BE2C (cell line): ENCODE measurements around the gene GPR107.

Experiments used
- DNase-seq: peaks from one replicate; pipeline ENCODE4 v3.0.0-alpha.2; 2020
- H3K27me3 ChIP-seq: fragments of 250-450 bp; sonication (Bioruptor Pico); 2 replicates; pipeline ENCODE4 v1.5.1; 2020; ENCODE audit warnings: mild to moderate bottlenecking
- H3K36me3 ChIP-seq: fragments of 250-450 bp; sonication (Bioruptor Pico); 2 replicates; pipeline ENCODE4 v1.5.1; 2020; ENCODE audit warnings: mild to moderate bottlenecking
- H3K4me1 ChIP-seq: fragments of 250-450 bp; sonication (Bioruptor Pico); 2 replicates; pipeline ENCODE4 v1.5.1; 2020
- H3K4me3 ChIP-seq: 2 replicates; pipeline ENCODE4 v1.5.1; 2011; ENCODE audit warnings: low read depth, low read length
- H3K9me3 ChIP-seq: fragments of 250-450 bp; sonication (Bioruptor Pico); 2 replicates; pipeline ENCODE4 v1.5.1; 2020
- TF ChIP-seq, protein P1 (sequence below): IDR thresholded peaks from 2 replicates; pipeline ENCODE4 v1.5.1; 2012; ENCODE audit warnings: mild to moderate bottlenecking, low read depth, low read length

The GPR107 gene

DNA sequence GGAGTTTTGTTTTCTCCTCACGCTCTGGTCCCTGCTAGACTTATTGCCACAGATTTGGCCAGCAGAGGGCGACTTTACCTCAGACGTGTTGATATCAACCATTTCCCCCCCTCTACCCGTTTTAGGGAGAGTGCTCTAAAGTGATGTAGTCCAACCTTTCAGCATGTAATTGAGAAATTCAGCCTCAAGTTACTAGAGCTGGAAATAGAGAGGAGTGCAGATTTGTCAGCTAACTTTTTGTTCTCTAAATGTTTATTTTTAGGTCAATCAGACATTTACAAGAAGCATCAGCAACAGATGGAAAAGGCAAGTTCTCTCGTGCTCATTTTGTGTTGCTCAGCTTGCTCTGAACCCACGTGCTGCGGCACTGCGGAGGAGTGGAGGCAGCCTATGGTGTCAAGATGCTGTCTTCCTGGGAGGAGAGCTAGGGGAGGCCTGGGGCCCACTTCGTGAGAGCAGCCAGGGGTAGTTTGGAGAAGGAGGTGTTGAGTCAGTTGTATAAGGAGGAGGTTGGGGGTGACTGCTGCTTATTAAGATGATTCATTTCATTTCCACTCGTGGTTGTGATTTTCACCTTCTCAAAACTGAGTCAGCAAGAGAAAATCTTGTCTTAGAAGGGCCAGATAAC is 53.6 kb downstream of the GPR107 start:
- TF ChIP-seq, protein P1, sequence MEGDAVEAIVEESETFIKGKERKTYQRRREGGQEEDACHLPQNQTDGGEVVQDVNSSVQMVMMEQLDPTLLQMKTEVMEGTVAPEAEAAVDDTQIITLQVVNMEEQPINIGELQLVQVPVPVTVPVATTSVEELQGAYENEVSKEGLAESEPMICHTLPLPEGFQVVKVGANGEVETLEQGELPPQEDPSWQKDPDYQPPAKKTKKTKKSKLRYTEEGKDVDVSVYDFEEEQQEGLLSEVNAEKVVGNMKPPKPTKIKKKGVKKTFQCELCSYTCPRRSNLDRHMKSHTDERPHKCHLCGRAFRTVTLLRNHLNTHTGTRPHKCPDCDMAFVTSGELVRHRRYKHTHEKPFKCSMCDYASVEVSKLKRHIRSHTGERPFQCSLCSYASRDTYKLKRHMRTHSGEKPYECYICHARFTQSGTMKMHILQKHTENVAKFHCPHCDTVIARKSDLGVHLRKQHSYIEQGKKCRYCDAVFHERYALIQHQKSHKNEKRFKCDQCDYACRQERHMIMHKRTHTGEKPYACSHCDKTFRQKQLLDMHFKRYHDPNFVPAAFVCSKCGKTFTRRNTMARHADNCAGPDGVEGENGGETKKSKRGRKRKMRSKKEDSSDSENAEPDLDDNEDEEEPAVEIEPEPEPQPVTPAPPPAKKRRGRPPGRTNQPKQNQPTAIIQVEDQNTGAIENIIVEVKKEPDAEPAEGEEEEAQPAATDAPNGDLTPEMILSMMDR, result peak; percentile 87
- no peaks in the 10 kb centered on the region for H3K9me3 ChIP-seq
- H3K4me1 ChIP-seq, result peaks cover 28% of the 10 kb centered on the region
- H3K4me3 ChIP-seq, result no peak overlapping the region
- no peaks in the 10 kb centered on the region for H3K27me3 ChIP-seq
- DNase-seq, result peak; percentile 89
- peaks cover 16% of the 10 kb centered on the region for H3K36me3 ChIP-seq

DNA sequence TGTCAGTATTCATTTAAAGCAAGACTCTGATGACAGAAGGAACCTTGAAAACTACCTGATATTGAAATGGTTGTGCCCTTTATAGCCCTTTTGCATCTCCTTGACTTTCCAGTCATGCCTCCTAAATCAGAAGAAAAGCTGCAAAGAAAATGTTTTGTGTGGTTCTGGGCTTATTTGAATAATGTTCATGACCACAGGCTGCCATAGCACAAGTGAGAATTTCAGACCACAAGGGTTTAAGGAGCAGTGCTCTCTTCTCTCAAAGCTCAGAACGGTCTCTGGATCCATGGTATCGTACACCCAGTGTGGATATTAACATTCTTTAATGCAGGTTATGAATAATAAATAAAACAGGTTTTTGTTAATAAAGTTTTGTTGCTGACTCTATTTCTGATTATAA is 54.2 kb downstream of the GPR107 start:
- H3K9me3 ChIP-seq, result no peaks in the 10 kb centered on the region
- no peak overlapping the region for H3K4me3 ChIP-seq
- H3K4me1 ChIP-seq, result peaks cover 30% of the 10 kb centered on the region
- TF ChIP-seq, protein P1, result no peak
- H3K36me3 ChIP-seq, result peaks cover 16% of the 10 kb centered on the region
- no peak for DNase-seq
- H3K27me3 ChIP-seq, result no peaks in the 10 kb centered on the region

DNA sequence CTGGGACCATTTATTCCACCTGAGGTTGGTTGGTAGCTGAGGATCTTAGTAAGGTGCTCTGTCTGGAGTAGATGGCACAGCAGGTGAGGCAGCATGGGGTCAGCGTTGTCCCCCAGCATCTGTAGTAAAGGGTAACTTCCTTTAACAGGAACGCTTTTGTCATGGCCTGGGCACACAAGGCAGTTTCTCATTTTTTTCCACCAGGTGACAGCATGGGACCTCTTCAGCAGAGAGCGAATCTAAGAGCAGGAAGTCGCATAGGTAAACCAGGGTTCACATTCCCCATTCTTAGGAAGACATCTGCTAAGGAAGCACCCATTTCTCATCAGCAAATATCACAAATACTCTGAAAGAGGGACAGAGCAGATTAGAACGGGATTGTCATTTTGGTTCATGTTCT is 56.5 kb downstream of the GPR107 start:
- Histone ChIP-seq H3K36me3 (peaks cover 6% of the 10 kb centered on the region), H3K4me3 (no peak overlapping the region)
- no peak for DNase-seq

DNA sequence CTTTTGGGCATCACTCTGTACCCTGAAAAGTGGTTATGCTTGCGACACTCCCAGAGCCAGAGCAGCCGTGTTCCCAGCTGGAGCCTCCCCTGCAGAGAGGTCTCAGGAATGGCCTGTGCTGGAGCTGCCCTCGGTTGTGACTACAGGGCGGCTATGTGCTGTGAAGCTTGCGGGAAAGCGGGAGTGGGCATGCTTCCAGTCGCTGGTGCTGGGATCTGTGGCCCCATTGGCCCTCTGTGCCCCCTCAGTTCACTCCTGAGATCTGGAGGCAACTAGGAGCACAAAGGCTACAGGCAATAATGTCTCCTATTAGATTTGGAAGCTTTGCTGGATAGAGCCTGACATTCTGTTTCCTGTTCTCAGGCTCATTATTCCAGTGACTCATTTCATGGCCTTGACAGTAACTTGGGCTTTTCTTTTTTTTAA is 56.9 kb downstream of the GPR107 start:
- DNase-seq, result peak; percentile 58
- TF ChIP-seq, protein P1, result no peak
- H3K36me3 ChIP-seq, result peaks cover 6% of the 10 kb centered on the region
- no peaks in the 10 kb centered on the region for H3K27me3 ChIP-seq
- no peak overlapping the region for H3K4me3 ChIP-seq
- peaks cover 30% of the 10 kb centered on the region for H3K4me1 ChIP-seq
- no peaks in the 10 kb centered on the region for H3K9me3 ChIP-seq

More for the DNA sequence above, 56.5 kb downstream of the GPR107 start:
- no peaks in the 10 kb centered on the region for H3K27me3 ChIP-seq
- TF ChIP-seq, protein P1, result peak; percentile 66
- no peaks in the 10 kb centered on the region for H3K9me3 ChIP-seq
- peaks cover 30% of the 10 kb centered on the region for H3K4me1 ChIP-seq

DNA sequence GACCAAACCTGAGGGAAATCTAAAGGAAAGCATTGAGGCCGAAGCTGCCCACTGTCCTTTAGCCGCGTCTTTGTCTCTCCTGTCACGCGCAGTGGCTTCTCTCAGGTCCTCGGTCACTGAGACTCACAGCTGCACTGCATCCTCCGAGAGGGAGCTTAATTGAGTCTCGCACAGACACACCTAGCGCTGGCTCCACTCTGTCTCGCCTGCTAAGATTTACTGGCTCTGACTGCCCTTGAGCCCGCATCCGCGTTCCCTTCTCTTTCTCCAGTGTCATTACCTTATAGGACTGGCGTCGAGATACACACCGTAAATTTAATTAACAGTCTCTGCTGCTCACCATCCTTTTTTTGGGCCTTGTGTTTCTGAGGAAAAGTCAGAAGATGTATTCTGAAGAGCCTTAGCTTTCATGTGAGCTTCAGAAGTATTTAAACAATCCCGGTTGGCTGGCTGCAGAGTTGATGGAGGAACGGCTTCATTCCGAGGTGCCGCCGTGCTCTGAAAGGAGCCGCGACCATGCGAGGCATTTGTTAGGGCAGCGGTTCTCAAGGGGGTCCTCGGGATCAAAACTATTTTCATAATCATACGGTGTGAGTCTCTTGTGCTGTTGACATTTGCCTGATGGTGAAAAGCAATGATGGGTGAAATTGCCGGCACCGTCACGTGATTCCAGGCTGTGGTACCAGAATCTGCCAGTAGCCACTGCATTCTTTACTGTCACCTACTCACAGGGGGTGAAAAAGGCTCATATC is 58.3 kb downstream of the GPR107 start:
- H3K36me3 ChIP-seq, result peaks cover 2% of the 10 kb centered on the region
- no peaks in the 10 kb centered on the region for H3K27me3 ChIP-seq
- DNase-seq, result peak; percentile 61
- no peaks in the 10 kb centered on the region for H3K9me3 ChIP-seq
- TF ChIP-seq, protein P1, result no peak
- H3K4me1 ChIP-seq, result peaks cover 34% of the 10 kb centered on the region
- peak overlapping the region; percentile 22; the same call in 1 of the 2 replicates for H3K4me3 ChIP-seq
